H1 (cell line): ENCODE measurements around the gene CNOT6L. TPM values are rescaled to one million over a fixed set of nuclear protein-coding genes. Genes with fewer than 3 reads are reported as not detected.

Source experiments
- CTCF ChIA-PET: fragments of 300-600 bp; sonication (Branson Sonifier 250); formaldehyde crosslinking; loops from one replicate; lab custom pipeline; 2021; ENCODE audit not compliant: partially characterized antibody; lab: Charles Lee
- POLR2A ChIA-PET: fragments of 300-600 bp; sonication (Branson Sonifier 250); formaldehyde crosslinking; loops from one replicate; lab custom pipeline; 2021; ENCODE audit warnings: inconsistent platforms; ENCODE audit not compliant: partially characterized antibody; lab: Charles Lee
- DNase-seq, 2 experiments: peaks; one replicate each; pipeline versions ENCODE4 v3.0.0 to v3.0.0-alpha.2; 2010 to 2022; ENCODE audit warnings: low spot score in 2 of 2, low read depth in 1 of 2, mixed read lengths in 1 of 2
- FAIRE-seq: peaks from 2 replicates; lab custom pipeline; 2011; peaks lifted over from hg19 to GRCh38; lab: Jason Lieb, UNC
- H2AFZ ChIP-seq: 2 replicates; pipeline ENCODE4 v1.8.1; 2012; ENCODE audit warnings: low read length, inconsistent platforms
- H2AK5ac ChIP-seq: 2 replicates; pipeline ENCODE4 v1.6.1; 2013; ENCODE audit warnings: low read depth, low read length
- H2BK120ac ChIP-seq: replicated peaks from 2 replicates; pipeline ENCODE3; 2013; ENCODE audit warnings: low read depth, low read length, inconsistent platforms
- H2BK12ac ChIP-seq: 2 replicates; pipeline ENCODE4 v1.6.1; 2013; ENCODE audit warnings: low read depth, low read length
- H2BK15ac ChIP-seq: 2 replicates; pipeline ENCODE4 v1.6.1; 2013; ENCODE audit warnings: low read length
- H2BK20ac ChIP-seq: 2 replicates; pipeline ENCODE4 v1.6.1; 2013; ENCODE audit warnings: low read length
- H2BK5ac ChIP-seq: 2 replicates; pipeline ENCODE4 v1.6.1; 2013; ENCODE audit warnings: low read depth, low read length
- H3K14ac ChIP-seq: 2 replicates; pipeline ENCODE4 v1.6.1; 2013; ENCODE audit warnings: inconsistent platforms; ENCODE audit not compliant: insufficient read length
- H3K18ac ChIP-seq: 2 replicates; pipeline ENCODE4 v1.6.1; 2013; ENCODE audit warnings: low read length; ENCODE audit errors: extremely low read depth
- H3K23ac ChIP-seq: 2 replicates; pipeline ENCODE4 v1.6.1; 2013; ENCODE audit warnings: inconsistent platforms; ENCODE audit not compliant: insufficient read length
- H3K23me2 ChIP-seq: 2 replicates; pipeline ENCODE4 v1.6.1; 2013; ENCODE audit warnings: low read depth, low read length
- H3K27ac ChIP-seq: 2 replicates; pipeline ENCODE4 v1.6.1; 2011; ENCODE audit warnings: low read depth, low read length, inconsistent platforms
- H3K27me3 ChIP-seq, 4 experiments: replicated peaks in 1 of 4; 1 replicate in 1 of 4; 2 replicates in 3 of 4; pipeline versions ENCODE4 v1.6.1 to v1.8.1; 2011 to 2013; ENCODE audit warnings: low read length in 3 of 4, mild to moderate bottlenecking in 3 of 4, inconsistent platforms in 2 of 4, mixed read lengths in 2 of 4, moderate library complexity in 1 of 4; ENCODE audit not compliant: control insufficient read depth in 3 of 4, insufficient read depth in 3 of 4; ENCODE audit errors: extremely low read depth in 1 of 4
- H3K36me3 ChIP-seq, 4 experiments: 2 replicates each; pipeline versions ENCODE4 v1.6.1 to v1.8.1; 2011 to 2013; ENCODE audit warnings: mild to moderate bottlenecking in 4 of 4, low read length in 3 of 4, moderate library complexity in 2 of 4, control low read depth in 1 of 4, inconsistent platforms in 1 of 4; ENCODE audit not compliant: insufficient read depth in 4 of 4, control insufficient read depth in 2 of 4
- H3K4ac ChIP-seq: replicated peaks from 2 replicates; pipeline ENCODE3; 2013; ENCODE audit warnings: low read length, low read depth, mixed read lengths, inconsistent platforms; ENCODE audit not compliant: insufficient read length
- H3K4me1 ChIP-seq, 4 experiments: replicated peaks in 1 of 4; 1 replicate in 1 of 4; 2 replicates in 3 of 4; pipeline versions ENCODE4 v1.6.1 to v1.8.1; 2011 to 2013; ENCODE audit warnings: low read length in 3 of 4, inconsistent platforms in 2 of 4, mixed read lengths in 1 of 4; ENCODE audit not compliant: insufficient read depth in 4 of 4, control insufficient read depth in 3 of 4
- H3K4me2 ChIP-seq, 2 experiments: 2 replicates each; pipeline versions ENCODE4 v1.6.1 to v1.8.1; 2011 to 2013; ENCODE audit warnings: low read depth in 2 of 2, low read length in 2 of 2, control low read depth in 1 of 2, inconsistent platforms in 1 of 2, mild to moderate bottlenecking in 1 of 2; ENCODE audit not compliant: insufficient read depth in 1 of 2
- H3K4me3 ChIP-seq, 4 experiments: fragments of 200-600, 300-600 bp in 1 of 4; sonication (generic), shearing (Covaris generic), sonication (Bioruptor Twin) in 1 of 4; 2 replicates each; pipeline versions ENCODE4 v1.5.1 to v1.8.1; 2011 to 2016; ENCODE audit warnings: low read length in 4 of 4, low read depth in 3 of 4, control low read depth in 2 of 4, inconsistent platforms in 2 of 4, mild to moderate bottlenecking in 2 of 4, mixed read lengths in 1 of 4, moderate library complexity in 1 of 4; ENCODE audit not compliant: insufficient read depth in 2 of 4; ENCODE audit errors: extremely low read depth in 1 of 4
- H3K56ac ChIP-seq: replicated peaks from 2 replicates; pipeline ENCODE3; 2013; ENCODE audit warnings: low read depth, mild to moderate bottlenecking, mixed read lengths, low read length, inconsistent platforms; ENCODE audit not compliant: insufficient read length
- H3K79me1 ChIP-seq: 2 replicates; pipeline ENCODE4 v1.6.1; 2013; ENCODE audit warnings: low read depth, low read length, control low read depth
- H3K79me2 ChIP-seq, 2 experiments: 2 replicates each; pipeline versions ENCODE4 v1.6.1 to v1.8.1; 2012 to 2013; ENCODE audit warnings: low read length in 2 of 2, mild to moderate bottlenecking in 2 of 2, inconsistent platforms in 1 of 2; ENCODE audit not compliant: insufficient read depth in 2 of 2, control insufficient read depth in 1 of 2
- H3K9ac ChIP-seq, 4 experiments: replicated peaks in 1 of 4; 1 replicate in 1 of 4; 2 replicates in 3 of 4; pipeline versions ENCODE4 v1.6.1 to v1.8.1; 2011 to 2013; ENCODE audit warnings: low read depth in 3 of 4, low read length in 3 of 4, control low read depth in 2 of 4, mild to moderate bottlenecking in 2 of 4, moderate library complexity in 2 of 4, inconsistent platforms in 1 of 4; ENCODE audit errors: extremely low read depth in 1 of 4
- H3K9me3 ChIP-seq, 2 experiments: 2 replicates each; pipeline versions ENCODE4 v1.6.1 to v1.8.1; 2012 to 2013; ENCODE audit warnings: mild to moderate bottlenecking in 2 of 2, moderate library complexity in 2 of 2, control low read depth in 1 of 2, inconsistent platforms in 1 of 2, low read depth in 1 of 2, low read length in 1 of 2, mixed read lengths in 1 of 2; ENCODE audit not compliant: insufficient read depth in 2 of 2
- H4K20me1 ChIP-seq, 2 experiments: replicated peaks in 1 of 2; 2 replicates each; pipeline versions ENCODE3 to v1.8.1; 2011 to 2013; ENCODE audit warnings: inconsistent platforms in 2 of 2, low read length in 2 of 2, mild to moderate bottlenecking in 1 of 2; ENCODE audit not compliant: insufficient read depth in 2 of 2, control insufficient read depth in 1 of 2
- H4K5ac ChIP-seq: 2 replicates; pipeline ENCODE4 v1.6.1; 2013; ENCODE audit warnings: low read length, low read depth, mixed read lengths, inconsistent platforms; ENCODE audit not compliant: insufficient read length
- H4K8ac ChIP-seq: 2 replicates; pipeline ENCODE4 v1.8.0; 2013; ENCODE audit warnings: mild to moderate bottlenecking, moderate library complexity, low read length, inconsistent platforms; ENCODE audit not compliant: insufficient read depth; ENCODE audit errors: extremely low read depth
- H4K91ac ChIP-seq: replicated peaks from 2 replicates; pipeline ENCODE3; 2013; ENCODE audit warnings: low read length, mixed read lengths, inconsistent platforms; ENCODE audit not compliant: insufficient read length
- BACH1 ChIP-seq: IDR thresholded peaks from 2 replicates; pipeline ENCODE4 v1.6.1; 2012; ENCODE audit warnings: low read length, improper control_type of control experiment
- CEBPB ChIP-seq: IDR thresholded peaks from 2 replicates; pipeline ENCODE4 v1.6.1; 2012; ENCODE audit warnings: low read depth, low read length
- CREB1 ChIP-seq: IDR thresholded peaks from 2 replicates; pipeline ENCODE4 v1.6.1; 2012; ENCODE audit warnings: inconsistent platforms
- EGR1 ChIP-seq: IDR thresholded peaks from 2 replicates; pipeline ENCODE4 v1.6.1; 2011; ENCODE audit warnings: low read depth, low read length, borderline replicate concordance
- EP300 ChIP-seq, 2 experiments: IDR thresholded peaks; 1 replicate in 1 of 2; 2 replicates in 1 of 2; pipeline ENCODE4 v1.6.1; 2011 to 2012; ENCODE audit warnings: low read depth in 2 of 2, low read length in 2 of 2, mild to moderate bottlenecking in 2 of 2, borderline replicate concordance in 1 of 2, inconsistent platforms in 1 of 2, moderate library complexity in 1 of 2
- GABPA ChIP-seq: IDR thresholded peaks from 2 replicates; pipeline ENCODE4 v1.6.1; 2011; ENCODE audit warnings: mild to moderate bottlenecking, low read length, moderate library complexity, borderline replicate concordance; ENCODE audit not compliant: insufficient read depth
- KDM5A ChIP-seq: fragments of 200-600 bp; IDR thresholded peaks from 2 replicates; pipeline ENCODE4 v1.7.1; 2012; ENCODE audit warnings: mild to moderate bottlenecking, low read length, inconsistent platforms, mixed read lengths
- PHF8 ChIP-seq: fragments of 200-600 bp; sonication (generic); conservative IDR thresholded peaks from 2 replicates; pipeline ENCODE4 v1.7.1; 2012; ENCODE audit warnings: low read depth, mild to moderate bottlenecking, inconsistent platforms, low read length, moderate library complexity
- SAP30 ChIP-seq: fragments of 300-600 bp; sonication (generic); IDR thresholded peaks from 2 replicates; pipeline ENCODE4 v1.7.1; 2012; ENCODE audit warnings: low read length, moderate library complexity, mild to moderate bottlenecking, inconsistent platforms; ENCODE audit not compliant: insufficient read depth, insufficient replicate concordance
- SP1 ChIP-seq: IDR thresholded peaks from 2 replicates; pipeline ENCODE4 v1.6.1; 2011; ENCODE audit warnings: low read depth, low read length
- TAF7 ChIP-seq: optimal IDR thresholded peaks from 2 replicates; pipeline ENCODE3; 2011; ENCODE audit warnings: low read depth, mild to moderate bottlenecking, inconsistent platforms, low read length, moderate library complexity, borderline replicate concordance
- TBP ChIP-seq: IDR thresholded peaks from 2 replicates; pipeline ENCODE4 v1.6.1; 2011; ENCODE audit warnings: low read depth, low read length, improper control_type of control experiment
- USF2 ChIP-seq: IDR thresholded peaks from 2 replicates; pipeline ENCODE4 v1.6.1; 2011; ENCODE audit warnings: low read length, improper control_type of control experiment
- WGBS, 2 experiments: shearing (Covaris generic) in 1 of 2; methylation state at CpG; one replicate each; pipeline versions ENCODE4 v1.1.6 to v1.1.7; 2013 to 2015; ENCODE audit warnings: low lambda C conversion rate in 2 of 2, mixed read lengths in 2 of 2, inconsistent platforms in 1 of 2, low coverage in 1 of 2, missing lambda C conversion rate in 1 of 2; ENCODE audit not compliant: insufficient replicate concordance in 2 of 2, insufficient coverage in 1 of 2, insufficient read length in 1 of 2; ENCODE audit errors: extremely low coverage in 1 of 2, missing lambda C conversion rate in 1 of 2; 5-methylcytosine and 5-hydroxymethylcytosine counted together
- polyA plus RNA-seq, 7 experiments: library from polyadenylated mRNA; depleted of rRNA in 3 of 7; stranded (reverse) in 5 of 7; unstranded in 2 of 7; fragments of >200 nt in 5 of 7; fragments of 200-250 nt in 2 of 7; gene quantifications; 1 replicate in 5 of 7; 2 replicates in 1 of 7; 4 replicates in 1 of 7; pipeline versions ENCODE4 v1.2.1 to v1.2.3, GENCODE V29; 2011 to 2013; ENCODE audit warnings: missing spikeins in 2 of 7, mixed read lengths in 2 of 7
- total RNA-seq: library from RNA; stranded (reverse); fragmentation: NEBNext Ultra II Directional; extraction: Animal tissue kit (Norgen Biotek cat#: 25700); gene quantifications from 2 replicates; pipeline ENCODE4 v1.2.1, GENCODE V29; 2021

CNOT6L gene
- total and polyA plus RNA-seq, 2 of the 8 experiments (the other 6 are each of a cell fraction or from before 2014, with no cell fraction given) = 2.0 to 22.4 TPM

- no peak overlapping the region for H3K9ac ChIP-seq
- no peak for TF ChIP-seq TAF7
- no peak for TF ChIP-seq CREB1
- TF ChIP-seq EP300 (IDR thresholded peaks at IDR 0.05; ENCODE audit: borderline replicate concordance in 1 of 2, low read depth in 2 of 2, low read length in 2 of 2) = no peak
- no peak for TF ChIP-seq BACH1
- no peak for TF ChIP-seq CEBPB
- TF ChIP-seq EGR1 = no peak
- no peak for TF ChIP-seq USF2
- no peak for TF ChIP-seq SAP30
- TF ChIP-seq SP1 = no peak
- no peak for TF ChIP-seq GABPA
- TF ChIP-seq TBP = no peak
- no peak for TF ChIP-seq KDM5A
- TF ChIP-seq PHF8 = no peak
- H3K27me3 ChIP-seq = no peaks in the 10 kb centered on the region
- DNase-seq (peak in 1 of 2 experiments; percentile 2), FAIRE-seq (peak; percentile 45)
- H2BK15ac ChIP-seq = no peak overlapping the region
- no peak overlapping the region for H3K4me2 ChIP-seq
- CTCF ChIA-PET = interaction anchor here (1.1 kb wide), 1 partner anchor 10 kb away, joined by 3 read pairs; no protein-coding TSS in a partner anchor
- H4K20me1 ChIP-seq = no peaks in the 10 kb centered on the region
- POLR2A ChIA-PET = no interaction called here
- no peaks in the 10 kb centered on the region for H3K23me2 ChIP-seq
- no peak overlapping the region for H3K4ac ChIP-seq
- H3K36me3 ChIP-seq = no peaks in the 10 kb centered on the region
- H3K56ac ChIP-seq = no peak overlapping the region
- H3K4me1 ChIP-seq = peaks cover 0 to 4% (median 0%) of the 10 kb centered on the region in 4 experiments; a peak in 1 of 7 replicates
- H3K79me2 ChIP-seq = no peaks in the 10 kb centered on the region
- no peak overlapping the region for H3K18ac ChIP-seq
- 81% methylated on average over 4 of the region's 4 CpGs; no CpG with 5 or more reads in 1 of the 2 experiments for WGBS, 2 experiments
- no peak overlapping the region for H4K5ac ChIP-seq
- no peak overlapping the region for H2AFZ ChIP-seq
- H2BK20ac ChIP-seq = no peak overlapping the region
- no peak overlapping the region for H3K4me3 ChIP-seq
- no peak overlapping the region for H2BK5ac ChIP-seq
- H3K79me1 ChIP-seq = no peaks in the 10 kb centered on the region
- no peak overlapping the region for H2BK120ac ChIP-seq
- no peak overlapping the region for H2BK12ac ChIP-seq
- no peak overlapping the region for H3K23ac ChIP-seq
- H2AK5ac ChIP-seq = no peak overlapping the region
- no peak overlapping the region for H3K14ac ChIP-seq
- H4K91ac ChIP-seq = no peak overlapping the region
- H4K8ac ChIP-seq = no peak overlapping the region
- H3K9me3 ChIP-seq = no peaks in the 10 kb centered on the region
- no peak overlapping the region for H3K27ac ChIP-seq
Measured at GRCh38 chr4:77734928-77735327, 84.2 kb downstream of the CNOT6L start.
